Measurements from ENCODE around the gene IRX6. TPM values are rescaled to one million over a fixed set of nuclear protein-coding genes. Genes with fewer than 3 reads are reported as not detected.

Gene IRX6
- total and polyA plus RNA-seq, 2 of the 8 experiments (the other 6 are each of a cell fraction or from before 2014, with no cell fraction given), result 0.61 TPM; not detected in 1

- TF ChIP-seq POLR2A (IDR thresholded peaks at IDR 0.05; ENCODE audit: control extremely low read depth in 1 of 2, low read depth in 2 of 2, low read length in 2 of 2) (no peak), TBP (IDR thresholded peaks at IDR 0.05; ENCODE audit: low read depth, low read length) (no peak), TAF1 (IDR thresholded peaks at IDR 0.05; ENCODE audit: low read depth, low read length) (no peak), GTF2F1 (IDR thresholded peaks at IDR 0.05; ENCODE audit: borderline replicate concordance, low read depth, low read length) (no peak), EP300 (IDR thresholded peaks at IDR 0.05; ENCODE audit: borderline replicate concordance in 1 of 2, low read depth in 2 of 2, low read length in 2 of 2) (no peak), KDM5A (IDR thresholded peaks at IDR 0.05; ENCODE audit: low read length) (no peak), CHD2 (IDR thresholded peaks at IDR 0.05; ENCODE audit: low read length) (no peak), PHF8 (conservative IDR thresholded peaks at IDR 0.05; ENCODE audit: low read depth, low read length) (no peak)
Measured at GRCh38 chr16:55341681-55342080, 17.7 kb downstream of the IRX6 start (continued).
